BE2C (cell line): ENCODE measurements around the gene FOSL1.
"Not testable (repeated sequence)": the region's sequence is repeated elsewhere in the genome, so short reads cannot be mapped to it uniquely, and the experiment has no call there.

Experiments
- DNase-seq: peaks from one replicate; pipeline ENCODE4 v3.0.0-alpha.2; 2020
- H3K27me3 ChIP-seq: fragments of 250-450 bp; sonication (Bioruptor Pico); 2 replicates; pipeline ENCODE4 v1.5.1; 2020; ENCODE audit warnings: mild to moderate bottlenecking
- H3K36me3 ChIP-seq: fragments of 250-450 bp; sonication (Bioruptor Pico); 2 replicates; pipeline ENCODE4 v1.5.1; 2020; ENCODE audit warnings: mild to moderate bottlenecking
- H3K4me1 ChIP-seq: fragments of 250-450 bp; sonication (Bioruptor Pico); 2 replicates; pipeline ENCODE4 v1.5.1; 2020
- H3K4me3 ChIP-seq: 2 replicates; pipeline ENCODE4 v1.5.1; 2011; ENCODE audit warnings: low read depth, low read length
- H3K9me3 ChIP-seq: fragments of 250-450 bp; sonication (Bioruptor Pico); 2 replicates; pipeline ENCODE4 v1.5.1; 2020
- TF ChIP-seq, protein P1 (sequence below): IDR thresholded peaks from 2 replicates; pipeline ENCODE4 v1.5.1; 2012; ENCODE audit warnings: mild to moderate bottlenecking, low read depth, low read length

The FOSL1 gene

DNA sequence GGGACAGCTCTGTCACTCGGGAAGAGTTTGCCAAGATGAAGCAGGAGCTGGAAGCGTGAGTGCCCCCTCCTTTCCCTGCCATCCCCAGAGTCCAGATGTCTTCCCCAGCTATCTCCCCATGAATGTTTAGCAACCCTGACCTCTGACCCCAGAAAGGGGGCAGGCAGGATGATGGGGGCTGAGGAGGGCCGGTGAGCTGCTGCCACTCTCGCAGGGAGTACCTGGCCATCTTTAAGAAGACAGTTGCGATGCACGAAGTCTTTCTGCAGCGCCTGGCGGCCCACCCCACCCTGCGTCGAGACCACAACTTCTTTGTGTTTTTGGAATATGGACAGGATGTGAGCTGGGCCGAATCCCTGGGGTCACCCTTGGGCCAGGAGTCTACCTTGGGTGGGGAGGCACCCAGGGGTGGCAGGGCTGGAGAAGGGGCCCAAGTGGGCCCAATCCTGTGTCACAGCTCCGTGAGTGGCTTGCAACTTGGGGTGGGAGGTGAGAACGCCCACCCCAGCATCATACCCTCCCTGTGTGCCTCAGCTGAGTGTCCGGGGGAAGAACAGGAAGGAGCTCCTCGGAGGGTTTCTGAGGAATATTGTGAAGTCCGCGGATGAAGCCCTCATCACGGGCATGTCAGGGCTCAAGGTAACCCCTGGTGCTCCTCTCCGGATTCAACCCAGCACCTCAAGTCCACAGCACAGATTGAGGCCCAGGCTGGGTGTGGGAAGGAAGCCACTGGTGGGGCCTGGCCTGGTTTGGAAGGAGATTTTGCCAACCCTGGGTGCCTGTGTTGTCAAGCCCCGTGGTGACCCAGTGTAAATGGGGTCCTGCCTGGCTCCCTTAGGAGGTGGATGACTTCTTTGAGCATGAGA lies 49.7 kb downstream of the FOSL1 start:
- H3K4me3 ChIP-seq: no peak overlapping the region
- TF ChIP-seq, protein P1, sequence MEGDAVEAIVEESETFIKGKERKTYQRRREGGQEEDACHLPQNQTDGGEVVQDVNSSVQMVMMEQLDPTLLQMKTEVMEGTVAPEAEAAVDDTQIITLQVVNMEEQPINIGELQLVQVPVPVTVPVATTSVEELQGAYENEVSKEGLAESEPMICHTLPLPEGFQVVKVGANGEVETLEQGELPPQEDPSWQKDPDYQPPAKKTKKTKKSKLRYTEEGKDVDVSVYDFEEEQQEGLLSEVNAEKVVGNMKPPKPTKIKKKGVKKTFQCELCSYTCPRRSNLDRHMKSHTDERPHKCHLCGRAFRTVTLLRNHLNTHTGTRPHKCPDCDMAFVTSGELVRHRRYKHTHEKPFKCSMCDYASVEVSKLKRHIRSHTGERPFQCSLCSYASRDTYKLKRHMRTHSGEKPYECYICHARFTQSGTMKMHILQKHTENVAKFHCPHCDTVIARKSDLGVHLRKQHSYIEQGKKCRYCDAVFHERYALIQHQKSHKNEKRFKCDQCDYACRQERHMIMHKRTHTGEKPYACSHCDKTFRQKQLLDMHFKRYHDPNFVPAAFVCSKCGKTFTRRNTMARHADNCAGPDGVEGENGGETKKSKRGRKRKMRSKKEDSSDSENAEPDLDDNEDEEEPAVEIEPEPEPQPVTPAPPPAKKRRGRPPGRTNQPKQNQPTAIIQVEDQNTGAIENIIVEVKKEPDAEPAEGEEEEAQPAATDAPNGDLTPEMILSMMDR: no peak
- no peaks in the 10 kb centered on the region for H3K27me3 ChIP-seq
- H3K9me3 ChIP-seq: no peaks in the 10 kb centered on the region
- no peak for DNase-seq
- H3K4me1 ChIP-seq: no peaks in the 10 kb centered on the region
- H3K36me3 ChIP-seq: peaks cover 34% of the 10 kb centered on the region

DNA sequence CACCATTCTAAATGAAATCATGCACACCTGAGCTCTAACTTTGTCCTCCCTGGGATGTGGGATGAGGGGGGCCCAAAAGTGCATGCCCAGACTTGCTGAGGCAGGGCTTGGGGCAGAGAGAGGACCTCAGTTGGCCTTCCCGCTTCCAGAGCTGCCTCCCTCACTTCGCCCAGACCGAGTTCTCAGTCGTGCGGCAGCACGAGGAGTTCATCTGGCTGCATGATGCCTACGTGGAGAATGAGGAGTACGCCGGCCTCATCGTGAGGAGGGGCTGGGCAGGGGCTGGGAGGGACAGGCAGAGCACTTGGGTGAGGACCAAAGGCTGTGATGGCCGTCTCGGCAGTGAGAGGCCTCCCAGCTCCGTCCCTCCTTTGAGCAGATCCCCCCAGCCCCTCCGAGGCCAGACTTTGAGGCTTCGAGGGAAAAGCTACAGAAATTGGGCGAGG lies 50.4 kb downstream of the FOSL1 start:
- Histone ChIP-seq H3K4me1 (no peaks in the 10 kb centered on the region), H3K36me3 (peaks cover 30% of the 10 kb centered on the region), H3K27me3 (no peaks in the 10 kb centered on the region), H3K9me3 (no peaks in the 10 kb centered on the region), H3K4me3 (no peak overlapping the region)
- DNase-seq: no peak
- TF ChIP-seq, protein P1: no peak

DNA sequence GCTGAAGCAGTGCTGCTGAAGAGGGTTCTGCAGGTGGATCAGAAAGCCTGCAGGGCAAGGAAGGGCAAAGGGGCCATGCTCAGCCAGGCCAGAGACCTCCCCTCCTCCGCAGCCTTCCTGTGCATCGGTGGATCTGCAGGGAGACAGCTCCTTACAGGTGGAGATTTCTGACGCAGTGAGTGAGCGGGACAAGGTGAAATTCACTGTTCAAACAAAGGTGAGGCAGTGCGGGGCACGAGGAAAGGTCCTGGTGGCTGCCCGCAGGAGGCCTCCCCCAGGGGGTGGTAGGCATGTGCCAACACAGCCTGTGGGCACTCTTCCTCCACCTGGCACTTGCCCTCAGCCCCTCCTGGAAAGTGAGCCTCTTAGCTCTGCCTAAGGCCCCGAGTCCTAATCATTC lies 50.8 kb downstream of the FOSL1 start:
- DNase-seq: no peak
- peaks cover 29% of the 10 kb centered on the region for H3K36me3 ChIP-seq
- no peak overlapping the region for H3K4me3 ChIP-seq
- no peaks in the 10 kb centered on the region for H3K9me3 ChIP-seq
- no peaks in the 10 kb centered on the region for H3K27me3 ChIP-seq
- H3K4me1 ChIP-seq: no peaks in the 10 kb centered on the region
- TF ChIP-seq, protein P1: no peak

DNA sequence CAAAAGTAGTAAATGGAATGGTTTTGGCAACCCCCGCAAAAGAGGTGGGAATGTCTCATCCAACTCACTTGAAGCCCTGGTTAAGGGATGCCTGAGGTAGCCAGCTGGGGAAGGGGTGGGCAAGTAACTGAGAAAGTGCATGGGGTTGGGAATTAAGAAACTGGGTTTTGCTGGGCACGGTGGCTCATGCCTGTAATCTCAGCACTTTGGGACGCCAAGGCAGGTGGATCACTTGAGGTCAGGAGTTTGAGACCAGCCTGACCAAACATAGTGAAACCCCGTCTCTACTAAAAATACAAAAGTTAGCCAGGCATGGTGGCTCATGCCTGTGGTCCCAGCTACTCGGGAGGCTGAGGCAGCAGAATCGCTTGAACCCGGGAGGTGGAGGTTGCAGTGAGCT lies 51.5 kb downstream of the FOSL1 start:
- H3K4me1 ChIP-seq, H3K27me3 ChIP-seq, H3K4me3 ChIP-seq, DNase-seq, H3K9me3 ChIP-seq: not testable (repeated sequence)
- peaks cover 22% of the 10 kb centered on the region for H3K36me3 ChIP-seq

DNA sequence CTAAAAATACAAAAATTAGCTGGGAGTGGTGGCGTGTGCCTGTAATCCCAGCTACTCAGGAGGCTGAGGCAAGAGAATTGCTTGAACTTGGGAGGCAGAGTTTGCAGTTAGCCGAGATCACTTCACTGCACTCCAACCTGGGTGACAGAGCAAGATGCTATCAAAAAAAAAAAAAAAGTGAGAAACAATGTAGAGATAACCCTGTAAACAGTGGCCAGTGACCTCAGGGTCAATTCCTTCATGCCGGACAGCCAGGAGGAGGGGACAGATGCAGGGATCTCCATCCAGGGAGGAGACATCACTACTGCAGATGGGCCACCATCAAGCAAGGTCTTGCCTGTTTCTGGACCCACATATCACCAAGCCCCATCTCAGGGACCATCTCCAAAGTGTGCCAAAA lies 52.4 kb downstream of the FOSL1 start:
- no peaks in the 10 kb centered on the region for H3K27me3 ChIP-seq
- no peak overlapping the region for H3K4me3 ChIP-seq
- no peak for DNase-seq
- H3K36me3 ChIP-seq: peaks cover 12% of the 10 kb centered on the region
- TF ChIP-seq, protein P1: no peak
- H3K4me1 ChIP-seq: no peaks in the 10 kb centered on the region
- H3K9me3 ChIP-seq: no peaks in the 10 kb centered on the region

DNA sequence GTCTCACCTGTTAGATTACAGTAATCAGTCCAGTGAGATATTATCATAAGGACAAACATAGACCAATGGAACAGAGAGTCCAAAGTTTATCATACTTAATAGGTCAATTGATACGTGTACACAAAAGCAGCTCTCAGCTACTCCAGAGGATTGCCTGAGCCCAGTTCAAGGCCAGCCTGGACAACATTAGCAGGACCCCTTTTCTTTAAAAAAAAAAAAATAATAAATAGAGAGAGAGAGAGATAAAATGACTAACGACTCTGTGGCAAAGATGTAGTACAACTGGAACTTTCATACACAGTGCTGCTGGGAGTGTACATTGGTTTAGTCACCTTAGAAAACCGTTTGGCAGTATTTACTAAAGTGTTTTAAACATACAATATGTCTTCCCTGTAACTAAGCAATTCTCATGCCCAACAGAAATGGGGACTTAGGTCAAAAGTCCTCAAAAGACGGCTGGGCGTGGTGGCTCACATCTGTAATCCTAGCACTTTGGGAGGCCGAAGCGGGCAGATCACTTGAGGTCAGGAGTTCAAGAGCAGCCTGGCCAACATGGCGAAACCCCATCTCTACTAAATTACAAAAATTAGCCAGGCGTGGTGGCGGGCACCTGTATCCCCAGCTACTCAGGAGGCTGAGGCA lies 55.8 kb downstream of the FOSL1 start:
- no peaks in the 10 kb centered on the region for H3K9me3 ChIP-seq
- TF ChIP-seq, protein P1: no peak
- no peak overlapping the region for H3K4me3 ChIP-seq
- H3K4me1 ChIP-seq: no peaks in the 10 kb centered on the region
- H3K27me3 ChIP-seq: no peaks in the 10 kb centered on the region
- no peaks in the 10 kb centered on the region for H3K36me3 ChIP-seq
- DNase-seq: no peak
